Cardiac fibroblast (primary cell): ENCODE data around the gene RARRES2.

Experiments used
- DNase-seq, 2 donors: peaks; one replicate each; pipeline versions ENCODE4 v3.0.0 to v3.0.0-alpha.2; 2010; ENCODE audit warnings: low read depth in 2 of 2
- H3K4me3 ChIP-seq, 2 donors: replicated peaks in 1 of 2; 1 replicate in 1 of 2; 2 replicates in 1 of 2; pipeline ENCODE4 v1.5.1; 2011; ENCODE audit warnings: low read depth in 2 of 2, low read length in 2 of 2, mild to moderate bottlenecking in 2 of 2, moderate library complexity in 1 of 2
- TF ChIP-seq, protein P1 (sequence below): IDR thresholded peaks from one replicate; pipeline ENCODE4 v1.5.1; 2011; ENCODE audit warnings: low read depth, mild to moderate bottlenecking, low read length, inconsistent platforms

The RARRES2 gene

DNA sequence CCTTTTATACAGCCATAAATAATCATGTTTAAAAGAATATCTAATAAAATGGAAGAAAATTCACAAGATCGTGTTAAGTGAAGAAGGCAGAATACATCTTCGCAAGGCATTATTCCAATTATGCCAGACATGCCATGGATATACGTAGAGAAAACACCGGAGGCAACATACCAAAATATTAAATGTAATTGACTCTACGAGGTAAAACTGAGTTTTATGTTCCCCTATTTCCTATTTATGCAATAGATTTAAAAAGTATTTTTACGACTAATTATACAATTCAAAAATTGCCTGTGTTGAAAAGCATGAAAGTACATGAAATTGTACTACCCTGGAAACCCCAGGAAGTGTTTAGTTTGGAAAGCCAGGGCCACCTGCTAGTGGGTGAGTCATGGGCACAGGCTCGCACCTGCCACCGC, 26.3 kb upstream of the RARRES2 start:
- no peak for DNase-seq
- TF ChIP-seq, protein P1, sequence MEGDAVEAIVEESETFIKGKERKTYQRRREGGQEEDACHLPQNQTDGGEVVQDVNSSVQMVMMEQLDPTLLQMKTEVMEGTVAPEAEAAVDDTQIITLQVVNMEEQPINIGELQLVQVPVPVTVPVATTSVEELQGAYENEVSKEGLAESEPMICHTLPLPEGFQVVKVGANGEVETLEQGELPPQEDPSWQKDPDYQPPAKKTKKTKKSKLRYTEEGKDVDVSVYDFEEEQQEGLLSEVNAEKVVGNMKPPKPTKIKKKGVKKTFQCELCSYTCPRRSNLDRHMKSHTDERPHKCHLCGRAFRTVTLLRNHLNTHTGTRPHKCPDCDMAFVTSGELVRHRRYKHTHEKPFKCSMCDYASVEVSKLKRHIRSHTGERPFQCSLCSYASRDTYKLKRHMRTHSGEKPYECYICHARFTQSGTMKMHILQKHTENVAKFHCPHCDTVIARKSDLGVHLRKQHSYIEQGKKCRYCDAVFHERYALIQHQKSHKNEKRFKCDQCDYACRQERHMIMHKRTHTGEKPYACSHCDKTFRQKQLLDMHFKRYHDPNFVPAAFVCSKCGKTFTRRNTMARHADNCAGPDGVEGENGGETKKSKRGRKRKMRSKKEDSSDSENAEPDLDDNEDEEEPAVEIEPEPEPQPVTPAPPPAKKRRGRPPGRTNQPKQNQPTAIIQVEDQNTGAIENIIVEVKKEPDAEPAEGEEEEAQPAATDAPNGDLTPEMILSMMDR: no peak
- peak overlapping the region; percentile 89 to 94 for H3K4me3 ChIP-seq

DNA sequence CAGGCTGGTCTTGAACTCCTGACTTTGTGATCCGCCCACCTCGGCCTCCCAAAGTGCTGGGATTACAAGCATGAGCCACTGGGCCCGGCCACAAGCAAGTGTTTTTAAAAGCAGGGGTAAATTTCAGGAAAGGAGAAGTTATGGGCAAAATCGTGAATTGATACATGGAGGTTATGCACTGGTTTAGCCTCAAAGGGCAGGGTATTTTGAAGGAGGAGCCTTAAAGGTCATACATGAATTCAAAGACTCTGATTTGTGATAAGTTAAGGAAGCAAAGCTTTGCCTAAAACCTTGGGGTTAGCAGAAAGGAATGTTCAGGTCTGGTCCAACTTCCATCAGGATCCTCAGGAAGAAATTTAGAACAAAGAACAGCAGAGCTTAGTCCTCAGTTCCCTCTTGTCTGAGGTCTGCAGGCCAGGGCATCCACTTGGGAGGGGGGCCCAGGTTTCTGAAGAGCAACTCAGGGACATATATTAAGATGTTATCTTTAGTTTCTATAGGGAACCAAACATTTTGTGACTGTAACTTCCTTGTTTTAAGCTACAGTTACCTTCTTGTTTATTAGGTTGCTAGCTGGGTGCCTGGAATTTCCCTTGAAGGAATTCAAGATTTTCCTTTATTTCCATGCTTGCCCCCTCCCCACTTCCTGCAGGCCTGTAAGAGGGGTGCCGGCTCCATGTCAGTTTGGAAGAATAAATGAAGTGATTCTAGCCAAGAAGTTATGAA, 24.4 kb upstream of the RARRES2 start:
- TF ChIP-seq, protein P1: no peak
- H3K4me3 ChIP-seq: no peak overlapping the region
- DNase-seq: no peak

DNA sequence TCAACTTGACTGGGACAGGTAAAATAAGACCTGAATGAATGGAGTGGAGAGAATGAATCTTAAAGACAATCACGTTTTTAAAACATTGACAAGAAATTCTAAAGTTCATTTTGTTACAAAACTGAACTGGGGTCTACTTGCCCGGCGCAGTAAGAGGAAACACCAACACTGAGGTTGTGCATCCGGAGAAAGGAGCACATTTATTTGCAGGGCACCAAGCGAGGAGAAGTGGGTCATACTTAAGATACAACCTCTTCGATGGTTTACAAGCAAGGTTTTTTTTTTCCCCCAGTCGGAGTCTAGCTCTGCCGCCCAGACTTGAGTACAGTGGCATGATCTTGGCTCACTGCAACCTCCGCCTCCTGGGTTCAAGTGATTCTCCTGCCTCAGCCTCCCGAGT, 23.8 kb upstream of the RARRES2 start:
- DNase-seq: no peak
- H3K4me3 ChIP-seq: no peak overlapping the region
- TF ChIP-seq, protein P1: no peak

DNA sequence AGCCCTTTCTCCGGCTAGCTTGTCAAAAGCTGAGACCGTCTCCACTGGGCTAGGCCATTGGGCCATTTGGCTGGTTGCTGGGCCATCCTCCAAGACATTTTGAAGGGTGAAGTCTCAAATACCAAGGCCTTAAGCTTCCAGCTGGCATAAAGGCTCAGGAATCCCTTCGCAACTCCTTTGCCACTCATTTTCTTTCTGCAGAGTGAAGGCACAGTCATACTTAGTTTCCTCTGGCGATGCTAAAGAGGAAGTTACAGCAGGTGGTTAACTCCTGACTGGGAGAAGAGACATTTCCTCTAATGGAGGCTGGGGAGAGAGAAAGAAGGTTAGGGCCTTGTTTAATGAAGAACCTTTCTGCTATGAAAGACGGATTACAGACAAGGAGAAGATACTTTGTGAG, 22.4 kb upstream of the RARRES2 start:
- TF ChIP-seq, protein P1: no peak
- DNase-seq: no peak
- no peak overlapping the region for H3K4me3 ChIP-seq

DNA sequence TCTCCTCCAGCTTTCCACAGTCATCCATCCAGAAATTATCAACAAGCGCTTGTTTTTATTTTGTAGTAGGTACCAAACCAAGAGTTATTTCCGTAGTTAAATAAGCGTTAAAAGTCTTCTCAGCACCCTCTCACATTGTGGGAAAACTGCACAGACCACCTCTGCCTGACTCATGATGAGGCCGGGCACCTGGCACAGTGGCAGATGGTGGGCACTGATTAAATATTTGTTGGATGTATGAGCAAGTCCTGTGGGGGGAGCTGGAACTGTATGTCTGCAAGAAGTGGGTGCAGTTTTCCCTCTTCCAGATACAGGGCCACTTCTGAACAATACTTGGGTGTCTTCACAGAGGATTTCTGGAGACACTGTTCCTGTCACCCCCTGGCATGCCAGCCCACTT, 21.9 kb upstream of the RARRES2 start:
- H3K4me3 ChIP-seq: no peak overlapping the region
- TF ChIP-seq, protein P1: no peak
- no peak for DNase-seq

DNA sequence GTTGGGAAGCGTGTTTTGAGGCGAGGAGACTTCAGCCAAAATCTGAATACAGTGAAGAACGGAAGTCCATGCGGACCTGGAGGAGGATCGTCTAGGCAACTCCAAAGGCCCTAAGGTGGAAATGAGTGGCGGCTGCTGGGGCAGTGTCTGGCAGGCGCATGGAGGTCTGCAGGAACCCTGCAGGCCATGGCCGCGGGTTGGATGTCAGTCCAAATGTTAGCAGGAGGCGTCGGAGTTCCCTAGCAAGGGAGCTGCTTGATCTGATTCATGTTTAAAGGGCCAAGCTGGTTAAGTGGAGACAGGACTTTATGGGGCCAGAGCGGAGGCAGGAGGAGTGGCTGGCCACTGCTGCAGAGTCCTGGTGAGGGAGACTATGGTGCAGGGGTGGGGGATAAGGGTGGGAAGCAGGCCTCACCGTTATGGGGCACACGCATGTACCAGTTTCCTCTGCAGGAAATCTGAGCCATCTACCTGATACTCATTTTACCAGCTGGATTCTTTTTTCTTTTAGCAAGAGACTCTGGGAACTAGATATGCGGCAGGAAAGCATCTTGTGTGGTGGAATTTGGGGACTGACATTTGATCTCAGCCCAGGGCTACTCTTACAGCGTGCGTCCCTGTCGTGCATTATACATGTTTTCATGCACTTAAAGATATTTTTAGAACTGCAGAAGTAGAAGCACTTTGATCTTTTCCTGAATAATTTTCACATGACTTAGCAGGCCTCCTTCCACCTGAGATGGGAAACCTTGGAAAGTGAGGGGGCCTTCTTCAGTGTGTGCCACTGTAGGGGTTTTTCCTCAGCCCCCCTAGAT, 20.6 kb upstream of the RARRES2 start:
- DNase-seq: no peak
- H3K4me3 ChIP-seq: no peak overlapping the region
- TF ChIP-seq, protein P1: no peak
